Mesenteric fat pad (tissue), 1 donor: Measurements from ENCODE around the gene TARS3. TPM values are rescaled to one million over a fixed set of nuclear protein-coding genes. Genes with fewer than 3 reads are reported as not detected.

Source experiments
- DNase-seq: peaks from one replicate; pipeline ENCODE4 v3.0.0-alpha.2; 2020; ENCODE audit warnings: low spot score
- total RNA-seq: library from RNA; stranded (reverse); fragmentation: NEBNext Ultra II Directional; extraction: Animal tissue kit (Norgen Biotek cat#: 25700); gene quantifications from one replicate; pipeline ENCODE4 v1.2.1, GENCODE V29; 2021
- donor health status: DM: yes; HTN: yes; CAD: no.

The TARS3 gene
- total RNA-seq, 1 donor from 2014 or later, result 8.8 TPM

- no peak for DNase-seq
Observed at GRCh38 chr15:101702077-101702476, 22.2 kb downstream of the TARS3 start.

- no peak for DNase-seq
Observed at GRCh38 chr15:101698314-101698713, 26.0 kb downstream of the TARS3 start.

- DNase-seq, result no peak
Observed at GRCh38 chr15:101697488-101697887, 26.8 kb downstream of the TARS3 start.

- DNase-seq, result no peak
Observed at GRCh38 chr15:101696829-101697228, 27.4 kb downstream of the TARS3 start.

- no peak for DNase-seq
Observed at GRCh38 chr15:101694261-101694660, 30.0 kb downstream of the TARS3 start.

GRCh38 chr15:101692801-101693598 lies 31.3 kb downstream of the TARS3 start:
- no peak for DNase-seq

- no peak for DNase-seq
Observed at GRCh38 chr15:101689901-101690300, 34.4 kb downstream of the TARS3 start.

GRCh38 chr15:101686718-101687117 lies 37.6 kb downstream of the TARS3 start:
- DNase-seq, result no peak

GRCh38 chr15:101684877-101685276 lies 39.4 kb downstream of the TARS3 start:
- DNase-seq, result no peak

GRCh38 chr15:101684384-101684783 lies 39.9 kb downstream of the TARS3 start:
- no peak for DNase-seq

- no peak for DNase-seq
Observed at GRCh38 chr15:101679806-101680205, 44.5 kb downstream of the TARS3 start.

- no peak for DNase-seq
Observed at GRCh38 chr15:101676921-101677329, 47.3 kb downstream of the TARS3 start.

GRCh38 chr15:101675796-101676582 lies 48.3 kb downstream of the TARS3 start:
- DNase-seq, result no peak

- no peak for DNase-seq
Observed at GRCh38 chr15:101675015-101675414, 49.3 kb downstream of the TARS3 start.

- no peak for DNase-seq
Observed at GRCh38 chr15:101672298-101672697, 52.0 kb downstream of the TARS3 start.

GRCh38 chr15:101669744-101670143 lies 54.5 kb downstream of the TARS3 start:
- no peak for DNase-seq

- DNase-seq, result no peak
Observed at GRCh38 chr15:101667881-101668280, 56.4 kb downstream of the TARS3 start.

GRCh38 chr15:101664303-101664913 lies 59.9 kb downstream of the TARS3 start:
- no peak for DNase-seq

- DNase-seq, result no peak
Observed at GRCh38 chr15:101662203-101662602, 62.1 kb downstream of the TARS3 start.

- no peak for DNase-seq
Observed at GRCh38 chr15:101660005-101660404, 64.3 kb downstream of the TARS3 start.

- no peak for DNase-seq
Observed at GRCh38 chr15:101657968-101658784, 66.1 kb downstream of the TARS3 start.
